Fibroblast of gingiva (primary cell): ENCODE measurements around the gene LRP10.
"Not testable (repeated sequence)": the region's sequence is repeated elsewhere in the genome, so short reads cannot be mapped to it uniquely, and the experiment has no call there.

Experiments used
- DNase-seq: peaks from one replicate; pipeline ENCODE4 v3.0.0-alpha.2; 2011; ENCODE audit warnings: low read depth

Gene LRP10

DNA sequence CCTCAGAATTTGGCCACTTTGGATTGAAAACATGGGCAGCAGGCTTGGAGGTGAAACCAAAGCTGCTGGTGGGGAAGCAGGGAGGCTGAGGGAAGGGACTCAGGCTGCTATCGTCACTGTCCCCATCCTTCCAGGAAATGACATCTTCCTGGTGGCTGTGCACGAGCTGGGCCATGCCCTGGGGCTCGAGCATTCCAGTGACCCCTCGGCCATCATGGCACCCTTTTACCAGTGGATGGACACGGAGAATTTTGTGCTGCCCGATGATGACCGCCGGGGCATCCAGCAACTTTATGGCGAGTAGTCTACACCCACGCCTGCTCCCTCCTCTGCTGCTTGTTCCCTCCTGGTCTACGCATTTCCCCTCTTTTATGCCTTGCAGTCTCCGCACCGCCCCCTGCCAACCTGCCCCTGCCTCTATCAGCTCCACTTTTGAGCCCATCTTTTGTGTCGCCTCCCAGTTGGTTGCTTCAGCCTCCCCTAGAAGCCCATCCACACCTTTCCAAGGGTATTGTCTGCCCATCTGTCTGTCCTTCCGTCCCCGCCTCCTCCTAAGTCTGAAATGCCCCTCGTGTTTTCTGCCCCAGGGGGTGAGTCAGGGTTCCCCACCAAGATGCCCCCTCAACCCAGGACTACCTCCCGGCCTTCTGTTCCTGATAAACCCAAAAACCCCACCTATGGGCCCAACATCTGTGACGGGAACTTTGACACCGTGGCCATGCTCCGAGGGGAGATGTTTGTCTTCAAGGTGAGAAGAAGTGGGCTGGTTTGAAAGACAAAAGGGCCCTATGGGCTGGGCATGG lies 28.2 kb upstream of the LRP10 start:
- no peak for DNase-seq

DNA sequence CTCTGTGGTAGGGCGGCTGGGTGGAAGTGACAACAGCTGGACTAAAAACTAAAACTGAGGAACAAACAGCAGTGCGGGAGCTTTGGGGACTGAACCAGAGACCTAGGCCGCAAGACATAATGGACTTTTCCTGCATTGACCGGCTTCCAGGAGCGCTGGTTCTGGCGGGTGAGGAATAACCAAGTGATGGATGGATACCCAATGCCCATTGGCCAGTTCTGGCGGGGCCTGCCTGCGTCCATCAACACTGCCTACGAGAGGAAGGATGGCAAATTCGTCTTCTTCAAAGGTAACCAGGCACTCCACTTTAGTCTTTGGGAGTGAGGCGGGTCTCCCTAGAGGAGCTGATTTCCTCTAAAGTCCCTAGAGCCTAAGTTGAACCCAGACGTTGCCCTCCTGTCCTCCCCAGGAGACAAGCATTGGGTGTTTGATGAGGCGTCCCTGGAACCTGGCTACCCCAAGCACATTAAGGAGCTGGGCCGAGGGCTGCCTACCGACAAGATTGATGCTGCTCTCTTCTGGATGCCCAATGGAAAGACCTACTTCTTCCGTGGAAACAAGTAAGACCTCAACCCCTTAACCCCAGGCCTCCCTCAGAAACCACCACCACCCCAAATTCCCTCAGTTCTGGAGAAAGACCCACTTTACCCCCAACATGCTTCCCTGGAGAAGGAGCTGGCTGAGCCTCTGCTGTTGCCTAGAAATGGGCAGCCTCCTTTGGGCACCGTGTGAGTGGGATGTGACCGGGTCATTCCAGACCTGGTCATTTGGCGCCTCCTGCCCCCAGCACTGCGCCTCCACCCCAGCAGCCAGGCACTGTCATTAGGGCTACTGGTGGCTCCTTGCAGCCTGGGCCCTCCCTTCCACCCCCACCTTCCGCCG lies 27.1 kb upstream of the LRP10 start:
- no peak for DNase-seq

DNA sequence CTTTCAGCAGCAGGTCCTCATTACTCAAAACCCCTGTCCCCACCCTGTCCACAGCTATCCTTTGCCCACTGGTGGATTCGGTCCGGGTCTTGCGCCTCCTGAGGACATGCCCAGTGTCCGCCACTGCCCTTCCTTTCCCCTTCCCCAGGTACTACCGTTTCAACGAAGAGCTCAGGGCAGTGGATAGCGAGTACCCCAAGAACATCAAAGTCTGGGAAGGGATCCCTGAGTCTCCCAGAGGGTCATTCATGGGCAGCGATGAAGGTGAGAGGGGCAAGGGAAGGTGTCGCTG lies 26.5 kb upstream of the LRP10 start:
- DNase-seq = no peak

DNA sequence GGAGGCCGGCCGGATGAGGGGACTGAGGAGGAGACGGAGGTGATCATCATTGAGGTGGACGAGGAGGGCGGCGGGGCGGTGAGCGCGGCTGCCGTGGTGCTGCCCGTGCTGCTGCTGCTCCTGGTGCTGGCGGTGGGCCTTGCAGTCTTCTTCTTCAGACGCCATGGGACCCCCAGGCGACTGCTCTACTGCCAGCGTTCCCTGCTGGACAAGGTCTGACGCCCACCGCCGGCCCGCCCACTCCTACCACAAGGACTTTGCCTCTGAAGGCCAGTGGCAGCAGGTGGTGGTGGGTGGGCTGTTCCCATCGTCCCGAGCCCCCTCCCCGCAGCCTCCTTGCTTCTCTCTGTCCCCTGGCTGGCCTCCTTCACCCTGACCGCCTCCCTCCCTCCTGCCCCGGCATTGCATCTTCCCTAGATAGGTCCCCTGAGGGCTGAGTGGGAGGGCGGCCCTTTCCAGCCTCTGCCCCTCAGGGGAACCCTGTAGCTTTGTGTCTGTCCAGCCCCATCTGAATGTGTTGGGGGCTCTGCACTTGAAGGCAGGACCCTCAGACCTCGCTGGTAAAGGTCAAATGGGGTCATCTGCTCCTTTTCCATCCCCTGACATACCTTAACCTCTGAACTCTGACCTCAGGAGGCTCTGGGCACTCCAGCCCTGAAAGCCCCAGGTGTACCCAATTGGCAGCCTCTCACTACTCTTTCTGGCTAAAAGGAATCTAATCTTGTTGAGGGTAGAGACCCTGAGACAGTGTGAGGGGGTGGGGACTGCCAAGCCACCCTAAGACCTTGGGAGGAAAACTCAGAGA lies 25.5 kb upstream of the LRP10 start:
- no peak for DNase-seq

DNA sequence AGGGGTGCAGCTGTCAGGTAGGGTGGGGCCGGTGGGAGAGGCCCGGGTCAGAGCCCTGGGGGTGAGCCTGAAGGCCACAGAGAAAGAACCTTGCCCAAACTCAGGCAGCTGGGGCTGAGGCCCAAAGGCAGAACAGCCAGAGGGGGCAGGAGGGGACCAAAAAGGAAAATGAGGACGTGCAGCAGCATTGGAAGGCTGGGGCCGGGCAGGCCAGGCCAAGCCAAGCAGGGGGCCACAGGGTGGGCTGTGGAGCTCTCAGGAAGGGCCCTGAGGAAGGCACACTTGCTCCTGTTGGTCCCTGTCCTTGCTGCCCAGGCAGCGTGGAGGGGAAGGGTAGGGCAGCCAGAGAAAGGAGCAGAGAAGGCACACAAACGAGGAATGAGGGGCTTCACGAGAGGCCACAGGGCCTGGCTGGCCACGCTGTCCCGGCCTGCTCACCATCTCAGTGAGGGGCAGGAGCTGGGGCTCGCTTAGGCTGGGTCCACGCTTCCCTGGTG lies 24.7 kb upstream of the LRP10 start:
- DNase-seq = no peak

DNA sequence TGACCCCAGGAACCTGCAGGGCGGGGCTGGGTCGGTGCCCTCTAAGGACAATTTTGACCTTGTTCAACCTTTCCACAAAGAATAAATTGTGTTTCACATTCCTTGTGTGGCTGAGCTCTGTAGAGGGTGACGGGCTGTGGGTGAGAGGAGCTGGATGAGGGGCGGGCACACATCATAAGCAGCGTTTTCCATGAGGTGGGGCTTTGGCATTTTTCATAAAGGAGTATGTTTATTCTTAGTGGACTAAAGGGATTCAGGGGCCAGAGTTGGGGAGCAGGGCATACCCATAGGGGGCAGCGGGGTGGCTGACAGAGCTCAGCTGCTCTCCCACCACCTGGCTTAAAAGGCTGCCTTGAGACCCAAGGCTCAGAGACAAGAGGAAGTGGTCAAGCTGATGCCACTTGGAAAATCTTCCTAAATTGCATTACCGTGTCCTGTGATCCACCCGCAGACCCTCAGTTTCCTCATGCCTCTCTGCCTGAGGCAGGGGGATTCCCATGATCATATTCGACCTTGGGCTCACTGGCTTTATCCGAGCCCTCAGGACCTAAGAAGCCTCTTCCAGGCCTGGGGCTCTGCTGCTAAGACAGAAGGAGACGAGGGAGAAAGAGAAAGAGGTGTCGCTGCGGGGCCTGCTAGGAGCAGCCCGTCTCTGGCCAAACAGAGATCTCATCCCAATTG lies 23.7 kb upstream of the LRP10 start:
- peak; percentile 74 for DNase-seq

DNA sequence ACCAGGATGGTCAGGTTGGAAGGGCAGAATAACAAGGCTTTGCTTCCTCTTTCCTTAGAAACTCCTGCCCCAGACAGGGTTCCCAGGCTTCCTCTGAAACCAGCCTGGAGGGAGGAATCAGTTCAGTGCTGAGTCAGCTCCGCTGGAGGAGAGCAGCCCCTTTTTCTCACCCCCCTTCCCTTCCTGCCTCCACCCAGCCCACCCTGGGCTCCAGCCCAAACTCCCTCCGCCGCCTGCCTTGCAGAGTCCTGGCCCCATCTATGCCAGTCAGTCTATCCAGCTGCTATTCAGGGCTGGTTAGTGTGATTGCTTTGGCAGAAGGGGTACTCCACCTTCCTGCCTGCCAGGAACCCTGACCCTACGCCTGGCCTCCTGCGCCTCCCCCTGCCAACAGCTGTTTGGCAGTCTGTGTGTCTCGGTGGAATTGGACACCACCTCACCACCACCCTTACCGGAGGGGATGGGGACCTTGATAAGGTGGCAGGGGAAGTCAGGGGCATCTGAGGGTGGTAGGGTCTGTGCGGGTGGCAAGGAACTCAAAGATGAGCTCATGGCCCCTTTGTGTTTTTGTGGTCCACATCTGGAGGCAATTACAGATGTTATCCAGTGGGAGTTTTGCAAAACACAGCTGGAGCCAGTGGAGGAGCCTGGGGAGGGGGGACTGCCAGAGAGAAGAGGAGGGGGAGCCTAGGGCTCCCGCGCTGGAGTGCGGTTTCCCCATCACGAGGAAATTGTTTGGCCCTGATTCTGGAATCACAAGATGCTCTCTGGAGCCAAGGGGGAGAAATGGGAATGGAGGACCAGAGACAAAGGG lies 23.0 kb upstream of the LRP10 start:
- DNase-seq = peak; percentile 99

DNA sequence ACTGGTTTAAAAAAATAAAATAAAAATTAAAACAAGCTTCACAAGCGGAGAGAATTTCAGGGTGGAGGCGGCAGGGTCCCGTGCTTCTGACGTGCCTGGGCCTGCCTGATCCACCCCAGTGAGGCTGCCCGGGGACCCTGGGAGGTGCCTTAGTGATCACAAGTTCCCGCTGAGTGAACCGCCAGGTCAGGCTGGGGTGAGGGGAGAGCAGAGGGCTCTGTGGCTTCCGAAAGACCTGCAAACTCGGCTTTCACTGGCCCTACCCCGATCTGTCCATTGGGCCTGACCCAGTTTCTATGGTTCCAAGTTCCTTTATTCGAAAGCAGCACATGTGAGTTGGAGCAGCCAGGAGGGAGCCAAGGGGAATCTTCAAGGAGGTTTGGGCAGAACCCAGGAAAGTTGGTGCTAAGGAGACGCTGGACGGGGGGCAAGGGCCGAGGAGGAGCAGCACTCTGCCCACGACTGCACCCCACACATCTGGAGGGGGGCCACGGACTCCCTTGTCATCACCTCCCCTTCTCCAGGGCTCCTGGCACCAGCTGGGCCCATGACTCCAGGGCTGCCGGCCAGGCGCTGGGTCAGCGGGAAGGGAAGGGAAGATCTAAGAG lies 22.2 kb upstream of the LRP10 start:
- peak; percentile 92 for DNase-seq

DNA sequence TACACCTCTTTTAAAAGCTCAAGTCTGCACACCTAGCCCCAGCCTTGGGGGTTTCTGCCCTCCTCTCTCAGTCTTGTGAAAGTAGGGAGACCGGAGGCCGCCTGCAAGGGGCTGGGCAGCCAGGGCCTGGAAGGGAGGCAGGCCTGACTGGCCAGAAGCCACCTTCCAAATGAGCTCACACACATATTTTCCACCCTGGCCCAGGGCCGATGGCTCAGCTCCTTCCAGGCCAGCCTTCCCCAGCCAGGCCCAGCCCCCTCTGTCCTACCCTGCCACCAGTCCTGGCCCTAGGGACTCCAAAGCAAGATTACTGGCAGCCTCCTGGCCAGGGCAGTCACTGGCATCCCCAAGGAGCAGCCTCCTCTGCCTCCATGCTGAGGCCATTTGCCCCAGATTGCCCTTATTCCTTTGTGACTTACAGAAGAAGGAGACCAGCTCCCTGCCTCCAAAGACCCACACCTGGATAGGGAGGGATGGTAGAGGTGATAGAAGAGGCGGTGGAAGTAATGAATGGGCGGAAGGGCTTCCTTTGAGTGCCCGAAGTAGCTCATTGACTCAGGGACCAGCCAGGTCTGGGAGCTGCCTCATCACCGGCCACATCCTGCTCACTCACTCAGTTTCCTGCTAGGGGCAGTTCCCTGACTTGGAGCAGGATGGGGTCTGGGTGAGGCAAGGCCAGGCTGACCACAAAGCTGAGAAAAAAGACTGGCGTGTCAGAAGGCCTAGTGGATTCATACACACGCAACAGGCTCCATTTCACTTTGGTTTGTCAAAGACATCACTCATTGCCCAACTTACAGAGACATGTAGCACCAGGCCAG lies 20.4 kb upstream of the LRP10 start:
- DNase-seq = peak; percentile 97

DNA sequence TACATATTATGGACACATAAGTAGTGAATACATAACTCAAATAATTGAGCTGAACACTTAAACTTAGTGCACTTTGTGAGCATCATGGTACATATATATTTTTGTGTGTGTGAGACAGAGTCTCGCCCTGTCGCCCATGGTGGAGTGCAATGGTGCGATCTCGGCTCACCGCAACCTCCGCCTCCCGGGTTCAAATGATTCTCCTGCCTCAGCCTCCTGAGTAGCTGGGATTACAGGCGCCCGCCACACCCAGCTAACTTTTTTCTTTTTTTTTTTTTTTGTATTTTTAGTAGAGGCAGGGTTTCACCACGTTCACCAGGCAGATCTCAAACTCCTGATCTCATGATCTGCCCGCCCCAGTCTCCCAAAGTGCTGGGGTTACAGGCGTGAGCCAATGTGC lies 19.4 kb upstream of the LRP10 start:
- not testable (repeated sequence) for DNase-seq

DNA sequence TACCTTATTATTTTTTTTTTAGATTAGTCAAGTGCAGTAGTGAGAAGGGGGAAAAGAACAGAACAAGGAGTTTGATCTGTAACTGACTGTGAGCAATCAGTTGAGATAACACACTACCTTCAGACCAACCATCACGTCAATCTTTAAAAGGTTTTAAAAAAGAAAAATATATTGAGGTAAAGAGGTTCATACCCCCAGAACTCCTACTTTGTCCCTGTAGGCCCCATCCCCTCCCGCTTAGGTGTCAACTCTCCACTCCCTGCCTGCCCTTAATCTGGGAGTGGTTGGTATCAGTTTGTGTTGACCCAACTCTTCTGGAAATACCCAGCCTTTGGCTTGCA lies 19.0 kb upstream of the LRP10 start:
- no peak for DNase-seq

DNA sequence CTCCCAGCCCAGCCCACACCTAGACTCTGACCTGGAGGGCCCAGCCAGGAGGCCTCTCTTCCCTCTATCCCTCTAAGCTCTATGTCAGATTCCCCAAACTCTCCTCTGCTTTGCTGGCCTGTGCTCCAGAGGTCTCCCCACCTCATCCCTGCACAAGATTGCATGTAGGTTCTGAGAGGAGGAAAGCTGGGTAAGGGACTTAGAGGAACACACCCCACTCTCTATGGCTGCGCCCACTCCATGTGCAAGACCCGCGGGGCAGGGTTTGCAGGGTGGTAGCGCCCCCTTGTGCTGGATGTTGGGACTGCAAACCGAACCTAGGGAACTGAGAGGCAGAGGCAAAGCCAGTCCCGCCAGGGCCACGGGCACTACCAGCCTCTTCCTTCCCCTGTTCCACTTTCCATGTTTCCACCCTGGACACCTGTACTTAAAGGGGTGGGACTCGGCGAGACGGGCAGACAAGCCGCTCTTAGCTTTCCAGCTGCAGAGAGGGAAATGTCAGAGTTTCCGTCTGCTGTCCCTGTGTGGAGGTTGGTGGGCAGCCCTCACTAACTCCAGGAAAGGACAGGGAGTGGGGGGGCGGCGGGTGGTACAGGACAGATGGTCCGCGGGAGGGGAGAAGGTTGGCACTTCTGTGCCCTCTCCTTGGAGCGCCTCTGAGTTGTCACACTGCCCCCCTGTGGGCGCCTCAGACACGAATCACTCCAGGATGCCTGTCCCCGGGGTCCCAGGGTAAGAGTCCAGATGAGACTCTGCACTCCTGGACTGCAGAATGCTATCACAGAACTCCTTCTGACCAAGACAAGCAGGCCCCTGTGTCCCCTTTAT lies 18.4 kb upstream of the LRP10 start:
- peak; percentile 81 for DNase-seq

DNA sequence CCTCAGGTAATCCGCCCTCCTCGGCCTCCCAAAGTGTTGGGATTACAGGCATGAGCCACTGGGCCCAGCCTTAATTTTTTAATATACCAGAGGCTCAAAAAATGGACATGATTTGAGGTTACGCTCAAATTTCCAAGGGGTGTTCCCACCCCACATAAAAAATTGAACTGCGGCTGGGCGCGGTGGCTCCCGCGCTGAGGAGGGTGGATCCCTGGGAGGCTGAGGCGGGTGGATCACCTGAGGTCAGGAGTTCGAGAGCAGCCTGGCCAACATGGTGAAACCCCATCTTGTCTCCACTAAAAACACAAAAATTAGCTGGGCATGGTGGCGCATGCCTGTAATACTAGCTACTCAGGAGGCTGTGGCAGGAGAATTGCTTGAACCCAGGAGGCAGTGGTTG lies 17.2 kb upstream of the LRP10 start:
- not testable (repeated sequence) for DNase-seq

DNA sequence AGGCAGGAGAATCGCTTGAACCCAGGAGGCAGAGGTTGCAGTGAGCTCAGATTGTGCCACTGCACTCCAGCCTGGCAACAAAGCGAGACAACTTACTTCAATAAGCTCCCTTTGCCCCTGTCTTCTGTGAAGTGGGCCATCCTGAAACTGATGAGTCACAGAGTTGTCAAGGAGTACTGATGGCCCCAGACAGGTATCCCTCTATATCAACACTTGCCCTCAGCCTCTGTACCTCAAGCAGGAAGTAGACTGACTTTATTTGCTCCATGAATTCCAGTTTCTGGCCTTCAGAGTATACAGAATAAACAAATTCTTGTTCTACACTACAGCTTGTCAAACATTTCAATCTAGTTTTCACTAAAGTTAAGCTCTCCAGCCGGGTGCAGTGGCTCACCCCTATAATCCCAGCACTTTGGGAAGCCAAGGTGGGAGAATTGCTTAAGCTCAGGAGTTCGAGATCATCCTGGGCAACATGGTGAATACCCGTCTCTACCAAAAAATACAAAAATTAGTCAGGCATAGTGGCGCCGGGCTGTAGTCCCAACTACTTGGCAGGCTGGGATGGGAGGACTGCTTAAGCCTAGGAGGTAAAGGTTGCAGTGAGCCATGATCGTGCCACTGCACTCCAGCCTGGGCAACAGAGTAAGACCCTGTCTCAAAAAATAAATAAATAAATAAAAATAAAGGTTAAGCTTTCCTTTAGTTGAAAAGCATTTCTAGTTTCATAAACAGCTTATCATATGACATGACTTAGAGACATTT lies 16.4 kb upstream of the LRP10 start:
- no peak for DNase-seq

DNA sequence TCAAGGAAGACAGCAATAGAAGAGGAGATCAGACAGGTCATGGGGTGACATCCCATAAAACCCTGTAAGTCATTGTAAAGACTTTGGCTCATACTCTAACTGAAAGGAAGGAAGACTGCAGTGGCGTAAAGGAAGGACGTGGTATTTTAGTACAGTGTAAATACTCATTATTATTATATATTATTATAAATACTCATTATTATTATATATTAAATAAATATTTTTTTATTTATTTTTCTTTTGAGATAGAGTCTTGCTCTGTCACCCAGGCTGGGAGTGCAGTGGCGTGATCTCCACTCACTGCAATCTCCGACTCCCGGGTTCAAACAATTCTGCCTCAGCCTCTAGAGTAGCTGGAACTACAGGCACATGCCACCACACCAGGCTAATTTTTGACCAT lies 15.1 kb upstream of the LRP10 start:
- DNase-seq = no peak

DNA sequence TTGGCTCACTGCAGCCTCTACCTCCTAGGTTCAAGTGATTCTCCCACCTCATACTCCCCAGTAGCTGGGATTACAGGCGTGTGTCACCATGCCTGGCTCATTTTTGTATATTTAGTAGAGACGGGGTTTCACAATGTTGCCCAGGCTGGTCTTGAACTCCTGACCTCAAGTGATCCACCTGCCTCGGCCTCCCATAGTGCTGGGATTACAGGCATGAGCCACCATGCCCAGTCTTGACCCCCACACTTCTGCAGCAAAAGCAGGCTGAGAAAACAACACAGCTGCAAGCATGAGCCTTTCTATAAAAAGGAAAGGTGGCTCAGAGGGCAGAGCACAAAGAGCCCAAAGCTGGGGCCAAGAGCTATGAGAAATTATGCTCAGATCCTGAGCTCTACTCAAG lies 11.2 kb upstream of the LRP10 start:
- not testable (repeated sequence) for DNase-seq

DNA sequence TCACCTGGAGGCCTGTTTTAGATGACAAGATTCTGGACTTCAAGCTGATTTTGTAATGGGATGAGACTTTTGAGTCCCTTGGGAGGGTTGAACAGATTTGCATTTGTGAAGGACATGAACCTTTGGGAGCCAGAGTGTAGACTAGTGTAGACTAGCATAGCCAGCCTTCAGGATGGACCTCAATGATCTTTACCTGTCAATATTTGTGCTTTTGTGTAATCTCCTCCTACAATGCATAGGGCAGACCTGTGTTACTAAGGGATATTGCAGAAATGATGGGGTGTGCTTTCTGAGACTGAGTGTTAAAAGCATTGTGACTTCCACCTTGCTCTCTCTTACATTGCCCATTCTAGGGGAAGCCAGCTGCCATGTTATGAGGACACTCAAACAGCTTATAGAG lies 9.9 kb upstream of the LRP10 start:
- no peak for DNase-seq

DNA sequence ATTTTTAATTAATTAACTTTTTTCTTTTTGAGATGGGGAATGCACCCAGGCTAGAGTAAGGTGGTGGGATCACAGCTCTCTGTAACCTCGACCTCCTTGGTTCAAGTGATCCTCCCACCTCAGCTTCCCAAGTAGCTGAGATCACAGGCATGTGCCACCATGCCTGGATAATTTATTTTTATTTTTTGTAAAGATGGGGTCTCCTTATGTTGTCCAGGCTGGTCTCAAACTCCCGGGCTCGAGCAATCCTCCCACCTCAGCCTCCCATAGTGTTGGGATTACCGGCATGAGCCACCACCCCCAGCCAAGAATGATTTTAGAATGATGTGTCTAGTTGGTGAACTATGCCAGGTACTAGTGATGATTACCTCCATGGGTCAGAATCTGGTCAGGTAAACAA lies 6.6 kb upstream of the LRP10 start:
- DNase-seq = no peak
